Measurements from ENCODE around the gene CD300A. TPM values are rescaled to one million over a fixed set of nuclear protein-coding genes. Genes with fewer than 3 reads are reported as not detected.

CD300A gene
- total RNA-seq, 1 donor from 2014 or later, result 9.8 TPM

Other genes starting within 250 kb of the CD300A start
- 0.12 and 0.18 TPM in 2 replicates for gene DNAI2, start 192.4 kb upstream of the CD300A start, total RNA-seq
- 0.10 and 0.13 TPM in 2 replicates for gene KIF19, start 140.4 kb upstream of the CD300A start, total RNA-seq
- not detected in 2 replicates for gene BTBD17, start 104.8 kb upstream of the CD300A start, total RNA-seq
- gene GPR142, start 99.1 kb upstream of the CD300A start, total RNA-seq, result not detected in 2 replicates
- gene GPRC5C, start 34.5 kb upstream of the CD300A start, total RNA-seq, result 0.86 TPM in 1 of 2 replicates, not detected in the other
- not detected in 2 replicates for gene CD300LB, start 64.8 kb downstream of the CD300A start, total RNA-seq
- 0.32 and 0.41 TPM in 2 replicates for gene CD300C, start 79.5 kb downstream of the CD300A start, total RNA-seq
- not detected in 2 replicates for gene CD300H, start 100.9 kb downstream of the CD300A start, total RNA-seq
- not detected in 2 replicates for gene CD300LD, start 125.6 kb downstream of the CD300A start, total RNA-seq
- not detected in 2 replicates for gene CD300E, start 157.1 kb downstream of the CD300A start, total RNA-seq
- not detected in 2 replicates for gene CD300LF, start 246.3 kb downstream of the CD300A start, total RNA-seq

All from activated T-helper 1 cell treated with anti-CD3 and anti-CD28 coated beads, Interleukin-12 subunit alpha, Interleukin-12 subunit beta, Interleukin-2, Interleukin-4 antibody, amounts not matched to agents 30 ng/mL and 10 ng/mL and 1 ng/mL, durations not matched to agents 14 hours and 24 hours and 36 hours (primary cell).